Neural cell (in vitro differentiated cells): Measurements from ENCODE around the gene CDC16.

ENCODE experiments used
- EP300 ChIP-seq: fragments of 450-650 bp; conservative IDR thresholded peaks from 2 replicates; pipeline ENCODE4 v1.6.1; 2014; ENCODE audit warnings: antibody characterized with exemption, mild to moderate bottlenecking, moderate library complexity; ENCODE audit not compliant: poor library complexity, severe bottlenecking
- EZH2 ChIP-seq: fragments of 200-600, 300-800 bp; shearing (Covaris generic), sonication (generic); IDR thresholded peaks from 2 replicates; pipeline ENCODE4 v1.6.1; 2014; ENCODE audit warnings: antibody characterized with exemption, low read length, borderline replicate concordance, mild to moderate bottlenecking; ENCODE audit not compliant: insufficient read depth, poor library complexity, severe bottlenecking
- TF ChIP-seq, protein P1 (sequence below): fragments of 450-650 bp; IDR thresholded peaks from 2 replicates; pipeline ENCODE4 v1.5.1; 2014; ENCODE audit warnings: antibody characterized with exemption, mild to moderate bottlenecking, moderate library complexity; ENCODE audit not compliant: poor library complexity, severe bottlenecking

DNA sequence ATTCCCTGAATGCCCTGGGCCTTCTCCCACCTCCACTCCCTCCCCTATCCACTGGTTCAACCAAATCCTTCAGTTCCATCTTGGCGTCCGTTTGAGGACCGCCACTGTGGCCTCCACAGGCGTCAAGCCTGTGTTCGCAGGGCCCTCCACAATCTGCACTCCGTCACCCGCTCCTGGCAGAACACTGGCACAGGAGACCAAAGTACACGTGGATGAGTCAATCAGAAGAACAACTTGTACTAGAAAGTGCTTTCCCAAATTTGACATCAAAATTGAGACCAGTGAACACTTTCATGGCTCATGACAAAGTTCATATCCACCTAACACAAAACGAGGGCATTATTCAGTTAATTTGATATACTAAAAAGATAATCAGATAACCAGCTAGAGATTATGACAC is 6.5 kb upstream of the CDC16 start:
- TF ChIP-seq EZH2 (no peak), EP300 (no peak)
- TF ChIP-seq, protein P1, sequence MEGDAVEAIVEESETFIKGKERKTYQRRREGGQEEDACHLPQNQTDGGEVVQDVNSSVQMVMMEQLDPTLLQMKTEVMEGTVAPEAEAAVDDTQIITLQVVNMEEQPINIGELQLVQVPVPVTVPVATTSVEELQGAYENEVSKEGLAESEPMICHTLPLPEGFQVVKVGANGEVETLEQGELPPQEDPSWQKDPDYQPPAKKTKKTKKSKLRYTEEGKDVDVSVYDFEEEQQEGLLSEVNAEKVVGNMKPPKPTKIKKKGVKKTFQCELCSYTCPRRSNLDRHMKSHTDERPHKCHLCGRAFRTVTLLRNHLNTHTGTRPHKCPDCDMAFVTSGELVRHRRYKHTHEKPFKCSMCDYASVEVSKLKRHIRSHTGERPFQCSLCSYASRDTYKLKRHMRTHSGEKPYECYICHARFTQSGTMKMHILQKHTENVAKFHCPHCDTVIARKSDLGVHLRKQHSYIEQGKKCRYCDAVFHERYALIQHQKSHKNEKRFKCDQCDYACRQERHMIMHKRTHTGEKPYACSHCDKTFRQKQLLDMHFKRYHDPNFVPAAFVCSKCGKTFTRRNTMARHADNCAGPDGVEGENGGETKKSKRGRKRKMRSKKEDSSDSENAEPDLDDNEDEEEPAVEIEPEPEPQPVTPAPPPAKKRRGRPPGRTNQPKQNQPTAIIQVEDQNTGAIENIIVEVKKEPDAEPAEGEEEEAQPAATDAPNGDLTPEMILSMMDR = no peak
